Measurements from ENCODE around the gene SLC2A10.

SLC2A10 gene

GRCh38 chr20:46771195-46771588 is 61.7 kb downstream of the SLC2A10 start:
- DNase-seq = no peak

- peak in 1 of 2 experiments; percentile 67 for DNase-seq
Measured at GRCh38 chr20:46772901-46773300, 63.5 kb downstream of the SLC2A10 start.

- DNase-seq = no peak
Measured at GRCh38 chr20:46773680-46774079, 64.2 kb downstream of the SLC2A10 start.

GRCh38 chr20:46774236-46774635 is 64.8 kb downstream of the SLC2A10 start:
- peak; percentile 40 to 68 for DNase-seq

- no peak for DNase-seq
Measured at GRCh38 chr20:46774943-46775560, 65.6 kb downstream of the SLC2A10 start.

- no peak for DNase-seq
Measured at GRCh38 chr20:46775806-46776205, 66.4 kb downstream of the SLC2A10 start.

GRCh38 chr20:46777331-46777730 is 67.9 kb downstream of the SLC2A10 start:
- DNase-seq = no peak

- no peak for DNase-seq
Measured at GRCh38 chr20:46779831-46780230, 70.4 kb downstream of the SLC2A10 start.

- no peak for DNase-seq
Measured at GRCh38 chr20:46784436-46785127, 75.1 kb downstream of the SLC2A10 start.
